Measurements from ENCODE around the gene MLLT3. TPM values are rescaled to one million over a fixed set of nuclear protein-coding genes. Genes with fewer than 3 reads are reported as not detected.

The MLLT3 gene
- total RNA-seq, 2 experiments from 2014 or later: 112 to 114 TPM

GRCh38 chr9:20320921-20321320 lies 301.4 kb downstream of the MLLT3 start:
- Mint-ChIP-seq H3K27ac (peak overlapping the region; percentile 90), H3K4me1 (ENCODE audit: low read depth) (peaks cover 92% of the 10 kb centered on the region), H3K36me3 (ENCODE audit: low read depth) (peaks cover 68% of the 10 kb centered on the region), H3K4me3 (no peak overlapping the region), H3K9me3 (ENCODE audit: insufficient read depth) (peaks cover 14% of the 10 kb centered on the region), H3K27me3 (ENCODE audit: low read depth) (no peaks in the 10 kb centered on the region)
- DNase-seq (no peak), ATAC-seq (no peak)
- CTCF ChIA-PET: interaction anchor here (0.7 to 4.6 kb wide), 12 partner anchors 9 to 621 kb away, joined by 3 to 18 read pairs (median 5); no protein-coding TSS in a partner anchor
- POLR2A ChIA-PET: interaction anchor here (1.3 to 2.3 kb wide), 3 partner anchors 78 to 301 kb away, joined by 4 to 11 read pairs (median 8); partner anchors contain the start of gene MLLT3

- ChIA-PET POLR2A (interaction anchor here (0.5 to 2.3 kb wide), 2 partner anchors 302 to 741 kb away, joined by 4 to 11 read pairs; partner anchors contain the start of gene MLLT3), CTCF (interaction anchor here (0.7 to 2.7 kb wide), 10 partner anchors 9 to 622 kb away, joined by 3 to 6 read pairs (median 4); no protein-coding TSS in a partner anchor)
- Mint-ChIP-seq H3K27ac (peak overlapping the region; percentile 78), H3K36me3 (ENCODE audit: low read depth) (peaks cover 59% of the 10 kb centered on the region), H3K27me3 (ENCODE audit: low read depth) (no peaks in the 10 kb centered on the region), H3K4me1 (ENCODE audit: low read depth) (peaks cover 96% of the 10 kb centered on the region), H3K9me3 (ENCODE audit: insufficient read depth) (peaks cover 11% of the 10 kb centered on the region), H3K4me3 (no peak overlapping the region)
- DNase-seq (peak; percentile 45), ATAC-seq (peak; percentile 60)
Observed at GRCh38 chr9:20319641-20320337, 302.5 kb downstream of the MLLT3 start.

- Mint-ChIP-seq H3K4me1 (ENCODE audit: low read depth) (peaks cover 95% of the 10 kb centered on the region), H3K36me3 (ENCODE audit: low read depth) (peaks cover 53% of the 10 kb centered on the region), H3K9me3 (ENCODE audit: insufficient read depth) (peaks cover 7% of the 10 kb centered on the region), H3K4me3 (no peak overlapping the region), H3K27ac (peak overlapping the region; percentile 78), H3K27me3 (ENCODE audit: low read depth) (no peaks in the 10 kb centered on the region)
- ChIA-PET POLR2A (interaction anchor here (0.5 kb wide), 1 partner anchor 741 kb away, joined by 4 read pairs; no protein-coding TSS in a partner anchor), CTCF (interaction anchor here (1.2 to 2.7 kb wide), 5 partner anchors 13 to 623 kb away, joined by 3 to 6 read pairs (median 4); no protein-coding TSS in a partner anchor)
- DNase-seq (no peak), ATAC-seq (no peak)
Observed at GRCh38 chr9:20319241-20319640, 303.1 kb downstream of the MLLT3 start.

- no peak overlapping the region for H3K4me3 Mint-ChIP-seq
- peaks cover 91% of the 10 kb centered on the region for H3K4me1 Mint-ChIP-seq (ENCODE audit: low read depth)
- peak overlapping the region; percentile 4 for H3K27ac Mint-ChIP-seq
- ChIA-PET POLR2A (no interaction called here), CTCF (no interaction called here)
- peaks cover 4% of the 10 kb centered on the region for H3K9me3 Mint-ChIP-seq (ENCODE audit: insufficient read depth)
- H3K36me3 Mint-ChIP-seq (ENCODE audit: low read depth): peaks cover 51% of the 10 kb centered on the region
- no peak for DNase-seq
- no peak for ATAC-seq
- H3K27me3 Mint-ChIP-seq (ENCODE audit: low read depth): no peaks in the 10 kb centered on the region
Observed at GRCh38 chr9:20317701-20318100, 304.6 kb downstream of the MLLT3 start.

GRCh38 chr9:20316372-20316771 lies 305.9 kb downstream of the MLLT3 start:
- peaks cover 83% of the 10 kb centered on the region for H3K4me1 Mint-ChIP-seq (ENCODE audit: low read depth)
- H3K36me3 Mint-ChIP-seq (ENCODE audit: low read depth): peaks cover 49% of the 10 kb centered on the region
- POLR2A ChIA-PET: no interaction called here
- DNase-seq: no peak
- H3K27ac Mint-ChIP-seq: peak overlapping the region; percentile 77
- H3K27me3 Mint-ChIP-seq (ENCODE audit: low read depth): no peaks in the 10 kb centered on the region
- no peak for ATAC-seq
- peaks cover 6% of the 10 kb centered on the region for H3K9me3 Mint-ChIP-seq (ENCODE audit: insufficient read depth)
- CTCF ChIA-PET: no interaction called here
- no peak overlapping the region for H3K4me3 Mint-ChIP-seq

GRCh38 chr9:20315677-20316076 lies 306.6 kb downstream of the MLLT3 start:
- Mint-ChIP-seq H3K36me3 (ENCODE audit: low read depth) (peaks cover 42% of the 10 kb centered on the region), H3K9me3 (ENCODE audit: insufficient read depth) (peaks cover 6% of the 10 kb centered on the region), H3K27me3 (ENCODE audit: low read depth) (no peaks in the 10 kb centered on the region), H3K27ac (peak overlapping the region; percentile 77), H3K4me1 (ENCODE audit: low read depth) (peaks cover 76% of the 10 kb centered on the region), H3K4me3 (no peak overlapping the region)
- ATAC-seq: peak; percentile 6
- ChIA-PET POLR2A (no interaction called here), CTCF (no interaction called here)
- DNase-seq: no peak

- Mint-ChIP-seq H3K9me3 (ENCODE audit: insufficient read depth) (peaks cover 6% of the 10 kb centered on the region), H3K27me3 (ENCODE audit: low read depth) (no peaks in the 10 kb centered on the region), H3K27ac (peak overlapping the region; percentile 77), H3K4me1 (ENCODE audit: low read depth) (peaks cover 69% of the 10 kb centered on the region), H3K36me3 (ENCODE audit: low read depth) (peaks cover 37% of the 10 kb centered on the region), H3K4me3 (no peak overlapping the region)
- DNase-seq: peak; percentile 67
- ATAC-seq: peak; percentile 75
- POLR2A ChIA-PET: no interaction called here
- CTCF ChIA-PET: no interaction called here
Observed at GRCh38 chr9:20314981-20315380, 307.3 kb downstream of the MLLT3 start.

GRCh38 chr9:20313415-20313814 lies 308.9 kb downstream of the MLLT3 start:
- ATAC-seq: no peak
- Mint-ChIP-seq H3K27me3 (ENCODE audit: low read depth) (no peaks in the 10 kb centered on the region), H3K36me3 (ENCODE audit: low read depth) (peaks cover 34% of the 10 kb centered on the region), H3K9me3 (ENCODE audit: insufficient read depth) (peaks cover 6% of the 10 kb centered on the region), H3K27ac (no peak overlapping the region), H3K4me3 (no peak overlapping the region), H3K4me1 (ENCODE audit: low read depth) (peaks cover 57% of the 10 kb centered on the region)
- ChIA-PET CTCF (no interaction called here), POLR2A (no interaction called here)
- DNase-seq: no peak

GRCh38 chr9:20312732-20313131 lies 309.6 kb downstream of the MLLT3 start:
- Mint-ChIP-seq H3K36me3 (ENCODE audit: low read depth) (peaks cover 28% of the 10 kb centered on the region), H3K9me3 (ENCODE audit: insufficient read depth) (peaks cover 6% of the 10 kb centered on the region), H3K27ac (no peak overlapping the region), H3K4me1 (ENCODE audit: low read depth) (peaks cover 50% of the 10 kb centered on the region), H3K4me3 (no peak overlapping the region), H3K27me3 (ENCODE audit: low read depth) (no peaks in the 10 kb centered on the region)
- DNase-seq (no peak), ATAC-seq (no peak)
- CTCF ChIA-PET: no interaction called here
- POLR2A ChIA-PET: no interaction called here

GRCh38 chr9:20310024-20310423 lies 312.3 kb downstream of the MLLT3 start:
- no peak for DNase-seq
- POLR2A ChIA-PET: no interaction called here
- no peak for ATAC-seq
- peaks cover 27% of the 10 kb centered on the region for H3K4me1 Mint-ChIP-seq (ENCODE audit: low read depth)
- no peaks in the 10 kb centered on the region for H3K27me3 Mint-ChIP-seq (ENCODE audit: low read depth)
- H3K4me3 Mint-ChIP-seq: no peak overlapping the region
- peaks cover 6% of the 10 kb centered on the region for H3K9me3 Mint-ChIP-seq (ENCODE audit: insufficient read depth)
- H3K36me3 Mint-ChIP-seq (ENCODE audit: low read depth): peaks cover 20% of the 10 kb centered on the region
- H3K27ac Mint-ChIP-seq: no peak overlapping the region
- CTCF ChIA-PET: interaction anchor here (0.6 kb wide), 1 partner anchor 195 kb away, joined by 3 read pairs; no protein-coding TSS in a partner anchor

GRCh38 chr9:20309124-20309523 lies 313.2 kb downstream of the MLLT3 start:
- ChIA-PET POLR2A (no interaction called here), CTCF (no interaction called here)
- H3K9me3 Mint-ChIP-seq (ENCODE audit: insufficient read depth): peaks cover 6% of the 10 kb centered on the region
- no peak for ATAC-seq
- peaks cover 20% of the 10 kb centered on the region for H3K4me1 Mint-ChIP-seq (ENCODE audit: low read depth)
- H3K27ac Mint-ChIP-seq: no peak overlapping the region
- no peak overlapping the region for H3K4me3 Mint-ChIP-seq
- peaks cover 20% of the 10 kb centered on the region for H3K36me3 Mint-ChIP-seq (ENCODE audit: low read depth)
- no peak for DNase-seq
- H3K27me3 Mint-ChIP-seq (ENCODE audit: low read depth): no peaks in the 10 kb centered on the region

GRCh38 chr9:20307621-20308020 lies 314.7 kb downstream of the MLLT3 start:
- no peak for ATAC-seq
- ChIA-PET POLR2A (no interaction called here), CTCF (no interaction called here)
- peaks cover 2% of the 10 kb centered on the region for H3K27me3 Mint-ChIP-seq (ENCODE audit: low read depth)
- H3K4me3 Mint-ChIP-seq: no peak overlapping the region
- no peak for DNase-seq
- peaks cover 11% of the 10 kb centered on the region for H3K36me3 Mint-ChIP-seq (ENCODE audit: low read depth)
- H3K9me3 Mint-ChIP-seq (ENCODE audit: insufficient read depth): peaks cover 2% of the 10 kb centered on the region
- H3K27ac Mint-ChIP-seq: no peak overlapping the region
- peaks cover 8% of the 10 kb centered on the region for H3K4me1 Mint-ChIP-seq (ENCODE audit: low read depth)
